SK-N-MC (cell line): ENCODE results near the gene KCNC2.

Experiments
- EZH2 ChIP-seq: fragments of 200-600 bp; sonication (generic); IDR thresholded peaks from one replicate; pipeline ENCODE4 v1.6.1; 2017; ENCODE audit warnings: antibody characterized with exemption
- POLR2AphosphoS5 ChIP-seq: IDR thresholded peaks from 2 replicates; pipeline ENCODE4 v1.6.1; 2012; ENCODE audit warnings: mild to moderate bottlenecking, low read depth, low read length, borderline replicate concordance

GRCh38 chr12:75115748-75116147 is 93.9 kb downstream of the KCNC2 start:
- TF ChIP-seq POLR2AphosphoS5 = no peak
- no peak for TF ChIP-seq EZH2
